AG10803 (cell line): ENCODE data around the gene MCOLN3.
"Not testable (repeated sequence)": the region's sequence is repeated elsewhere in the genome, so short reads cannot be mapped to it uniquely, and the experiment has no call there.

Source experiments
- DNase-seq: peaks from one replicate; pipeline ENCODE4 v3.0.0; 2010; ENCODE audit warnings: low read depth
- H3K4me3 ChIP-seq: 2 replicates; pipeline ENCODE4 v1.5.1; 2011; ENCODE audit warnings: mild to moderate bottlenecking, low read length, control low read depth
- CTCF ChIP-seq: conservative IDR thresholded peaks from 2 replicates; pipeline ENCODE4 v1.5.1; 2011; ENCODE audit warnings: mild to moderate bottlenecking, low read length, control low read depth, inconsistent platforms

Gene MCOLN3

DNA sequence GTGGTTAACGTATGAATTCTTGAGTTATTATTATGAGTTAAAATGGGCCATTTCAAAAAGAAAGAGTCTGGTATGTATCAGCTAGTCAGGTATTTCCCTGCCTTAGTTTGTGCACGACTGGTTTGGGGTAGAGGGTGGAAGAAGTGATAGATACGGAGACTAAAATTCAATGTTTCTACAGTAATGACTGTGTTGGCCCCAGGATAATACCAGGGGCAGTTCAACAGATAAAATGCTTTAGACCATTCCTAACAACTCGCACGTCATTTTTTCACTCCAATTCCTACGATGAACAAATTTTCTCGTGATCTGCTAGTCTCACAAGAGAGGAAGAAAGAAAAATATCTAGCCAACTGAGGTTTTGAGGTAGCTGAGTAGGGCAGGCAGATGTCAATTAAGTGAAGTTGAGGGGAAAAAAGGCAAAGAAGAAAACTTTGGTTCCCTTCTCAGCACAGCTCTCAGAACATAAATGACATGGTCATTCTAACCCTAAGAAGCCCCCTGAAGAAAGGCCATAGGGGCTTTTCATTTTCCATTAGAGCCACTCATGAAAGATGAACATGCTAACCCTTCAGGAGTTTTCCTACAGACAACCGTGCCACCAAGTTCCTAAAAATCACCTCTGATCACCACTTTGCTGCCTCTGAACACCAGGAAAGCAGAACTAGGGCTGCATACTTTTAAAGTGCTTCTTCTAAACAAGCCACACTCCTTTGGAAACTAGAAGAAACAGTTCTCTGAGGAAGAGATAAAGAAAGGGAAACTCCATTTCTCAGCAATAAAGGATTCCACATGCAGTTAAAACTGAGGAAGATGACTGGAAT is 57.0 kb downstream of the MCOLN3 start:
- no peak for DNase-seq
- H3K4me3 ChIP-seq: no peak overlapping the region
- no peak for TF ChIP-seq CTCF

GRCh38 chr1:84988588-84988987 is 59.7 kb downstream of the MCOLN3 start:
- no peak overlapping the region for H3K4me3 ChIP-seq
- DNase-seq: no peak
- no peak for TF ChIP-seq CTCF

- DNase-seq, H3K4me3 ChIP-seq: not testable (repeated sequence)
These were observed 61.7 kb downstream of the MCOLN3 start for GRCh38 chr1:84986561-84986960.

DNA sequence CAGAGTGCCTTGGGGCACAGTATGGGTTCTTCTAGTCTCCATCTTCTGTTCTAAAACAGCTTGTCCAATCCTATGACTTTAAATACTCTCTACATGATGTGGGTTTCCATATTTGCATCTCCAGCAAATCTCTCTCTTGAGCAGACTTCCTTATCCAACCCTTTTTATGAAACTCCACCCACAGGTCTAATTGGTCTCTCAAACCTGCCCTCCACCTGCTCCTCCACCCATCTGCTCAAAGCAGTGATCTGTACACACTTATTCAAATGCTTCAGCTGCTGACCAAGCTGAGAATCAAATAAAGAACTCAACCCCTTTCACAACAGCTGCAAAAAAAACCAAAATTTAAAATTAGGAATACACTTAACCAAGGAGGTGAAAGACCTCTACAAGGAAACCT is 62.9 kb downstream of the MCOLN3 start:
- no peak for TF ChIP-seq CTCF
- DNase-seq: no peak

GRCh38 chr1:84982395-84982794 is 65.9 kb downstream of the MCOLN3 start:
- H3K4me3 ChIP-seq: no peak overlapping the region
- no peak for TF ChIP-seq CTCF
- no peak for DNase-seq

More for the DNA sequence above, 62.9 kb downstream of the MCOLN3 start:
- H3K4me3 ChIP-seq: no peak overlapping the region

DNA sequence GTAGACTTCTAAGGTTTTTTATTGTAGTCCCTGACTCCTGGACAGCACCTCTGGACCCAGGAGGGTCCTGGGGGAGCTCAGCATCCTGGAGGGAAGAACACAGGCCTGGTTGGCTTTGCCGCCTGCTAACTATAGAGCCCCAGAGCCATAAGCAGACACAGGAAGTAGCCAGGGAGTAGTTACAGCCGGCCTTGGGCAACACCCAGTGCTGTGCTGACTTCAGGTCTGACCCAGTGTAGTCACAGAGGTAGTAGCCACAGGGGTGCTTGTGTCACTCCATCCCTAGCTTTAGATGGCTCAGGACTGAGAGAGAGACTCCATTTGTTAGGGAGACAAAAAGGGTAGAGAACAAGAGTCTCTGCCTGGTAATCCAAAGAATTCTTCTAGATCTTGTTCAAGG is 73.3 kb downstream of the MCOLN3 start:
- TF ChIP-seq CTCF: no peak
- no peak overlapping the region for H3K4me3 ChIP-seq
- no peak for DNase-seq

GRCh38 chr1:84973498-84974334 is 74.6 kb downstream of the MCOLN3 start:
- no peak overlapping the region for H3K4me3 ChIP-seq
- no peak for TF ChIP-seq CTCF
- DNase-seq: peak; percentile 31
